ENCODE data around the gene EML1.

DNA sequence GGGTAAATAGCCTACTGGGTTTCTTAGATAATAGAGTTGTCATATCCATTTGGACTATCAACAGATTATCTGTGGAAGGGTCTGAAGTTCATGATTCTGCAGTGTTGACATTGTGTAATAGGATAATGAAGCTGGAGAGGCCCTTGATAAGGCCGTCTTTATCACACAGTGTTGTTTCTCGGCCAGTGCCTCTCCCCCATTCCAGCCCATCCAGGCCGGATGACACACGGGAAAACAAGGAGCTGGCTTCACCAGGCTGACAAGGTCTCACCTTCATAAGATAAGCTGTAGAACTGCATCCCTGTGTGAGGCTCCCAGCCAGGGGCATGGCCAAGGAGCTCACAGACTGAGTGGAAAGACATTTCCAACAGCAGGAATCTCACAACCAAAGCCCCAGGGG is 8.7 kb upstream of the EML1 start:
- TF ChIP-seq EZH2 (IDR thresholded peaks at IDR 0.05) (no peak), POLR2AphosphoS5 (IDR thresholded peaks at IDR 0.05; ENCODE audit: borderline replicate concordance, low read depth, low read length) (no peak), FOXP2 (optimal IDR thresholded peaks at IDR 0.05; ENCODE audit: control extremely low read depth, extremely low read length, insufficient read depth) (no peak)

Measured in SK-N-MC (cell line).